ENCODE data around the gene DIAPH2.
"Not testable (repeated sequence)": the region's sequence is repeated elsewhere in the genome, so short reads cannot be mapped to it uniquely, and the experiment has no call there.

- TF ChIP-seq POLR2A, CTCF (IDR thresholded peaks at IDR 0.05): not testable (repeated sequence)
Observed at GRCh38 chrX:97409632-97410415, 725.2 kb downstream of the DIAPH2 start.
